Glomerular visceral epithelial cell (primary cell): ENCODE data around the gene POLR1G.
A peak's percentile ranks its signal among the peaks of the same experiment; 100 is the strongest.
"Not testable (repeated sequence)": the region's sequence is repeated elsewhere in the genome, so short reads cannot be mapped to it uniquely, and the experiment has no call there.

Source experiments
- DNase-seq: peaks from one replicate; pipeline ENCODE4 v3.0.0-alpha.2; 2016; ENCODE audit errors: extremely low spot score

POLR1G gene

DNA sequence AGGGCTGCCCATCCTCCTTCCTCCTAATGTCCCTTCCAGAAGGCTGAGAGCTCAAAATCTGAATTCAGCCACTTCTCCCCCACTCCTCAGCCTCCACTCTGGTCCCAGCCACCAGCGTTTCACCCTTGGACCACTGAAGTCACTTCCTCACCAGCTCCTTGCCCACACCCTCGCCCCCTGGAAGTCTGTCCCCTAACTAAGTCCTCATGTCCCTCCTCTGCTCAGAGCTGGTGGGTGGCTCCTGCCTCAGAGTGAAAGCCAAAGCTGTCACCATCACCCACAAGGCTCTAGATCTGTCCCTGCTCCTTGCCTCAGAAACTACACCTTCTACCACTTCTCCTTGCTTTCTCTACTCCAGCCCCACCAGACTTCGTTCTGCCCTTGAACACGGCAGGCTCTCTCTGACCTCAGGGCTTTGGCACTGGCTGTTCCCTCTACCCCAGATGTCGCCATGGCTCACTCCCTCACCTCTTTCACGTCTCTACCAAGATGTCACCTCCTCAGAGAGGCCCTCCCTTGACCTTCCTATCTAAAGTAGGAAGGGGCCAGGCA is 15.6 kb downstream of the POLR1G start:
- DNase-seq: no peak

DNA sequence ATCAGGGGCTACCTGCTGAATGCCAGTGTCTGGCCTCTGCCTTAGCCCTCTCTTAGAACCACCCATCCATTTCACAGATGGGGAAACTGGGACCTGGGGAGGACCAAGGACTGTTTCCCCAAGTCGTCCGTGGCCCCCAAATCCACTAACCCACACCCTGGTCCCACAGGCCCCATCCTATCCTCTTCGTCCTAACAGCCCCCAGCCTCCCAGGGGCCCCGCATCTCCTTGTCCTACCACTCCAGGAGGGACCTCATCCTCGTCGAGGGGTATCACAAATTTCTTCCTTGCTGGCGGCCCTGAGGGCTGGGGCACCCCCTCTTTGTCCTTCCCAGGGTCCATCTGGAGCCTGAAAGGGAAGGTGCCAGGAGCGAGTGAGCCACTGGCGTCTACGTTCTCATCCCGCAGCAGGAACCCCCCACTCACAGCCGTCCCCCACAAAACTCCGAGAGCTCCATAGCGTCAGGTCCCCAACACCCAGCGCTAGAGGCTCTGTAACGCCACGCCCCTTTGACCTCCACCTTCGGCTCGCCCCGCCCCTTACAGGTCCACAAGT is 16.7 kb downstream of the POLR1G start:
- DNase-seq: no peak

DNA sequence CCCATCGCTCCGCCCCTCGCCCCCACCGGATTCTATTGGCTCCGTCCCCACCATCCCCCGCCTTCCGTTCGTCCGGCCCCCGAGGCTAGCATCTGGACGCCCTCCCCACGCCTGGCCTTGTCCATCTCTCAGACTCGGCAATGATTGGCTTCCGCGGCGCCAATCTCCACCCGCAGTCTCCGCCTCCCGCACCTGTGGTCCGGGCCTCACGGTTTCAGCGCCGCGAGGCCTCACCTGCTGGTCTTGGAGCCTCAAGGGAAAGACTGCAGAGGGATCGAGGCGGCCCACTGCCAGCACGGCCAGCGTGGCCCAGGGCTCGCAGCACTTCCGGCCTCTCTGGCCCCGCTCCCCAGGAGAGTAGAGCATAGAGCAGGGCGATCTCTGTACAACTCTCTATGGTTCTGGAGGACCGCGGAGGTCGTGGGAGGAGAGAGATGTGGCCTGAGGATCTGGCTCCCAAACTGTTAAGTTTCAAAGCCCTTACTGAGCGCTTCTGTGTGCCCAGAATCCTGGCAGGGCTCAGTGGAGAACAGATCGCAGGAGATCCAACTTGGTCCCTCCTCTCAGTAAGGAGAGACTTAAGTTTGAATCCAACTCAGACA is 17.2 kb downstream of the POLR1G start, which contains the start of gene ERCC1:
Gene ERCC1 (minus strand): TSS at position 329 of the 602 bp plus-strand sequence. CDS start 543 bp downstream, outside the sequence.
- peak; percentile 98 for DNase-seq

DNA sequence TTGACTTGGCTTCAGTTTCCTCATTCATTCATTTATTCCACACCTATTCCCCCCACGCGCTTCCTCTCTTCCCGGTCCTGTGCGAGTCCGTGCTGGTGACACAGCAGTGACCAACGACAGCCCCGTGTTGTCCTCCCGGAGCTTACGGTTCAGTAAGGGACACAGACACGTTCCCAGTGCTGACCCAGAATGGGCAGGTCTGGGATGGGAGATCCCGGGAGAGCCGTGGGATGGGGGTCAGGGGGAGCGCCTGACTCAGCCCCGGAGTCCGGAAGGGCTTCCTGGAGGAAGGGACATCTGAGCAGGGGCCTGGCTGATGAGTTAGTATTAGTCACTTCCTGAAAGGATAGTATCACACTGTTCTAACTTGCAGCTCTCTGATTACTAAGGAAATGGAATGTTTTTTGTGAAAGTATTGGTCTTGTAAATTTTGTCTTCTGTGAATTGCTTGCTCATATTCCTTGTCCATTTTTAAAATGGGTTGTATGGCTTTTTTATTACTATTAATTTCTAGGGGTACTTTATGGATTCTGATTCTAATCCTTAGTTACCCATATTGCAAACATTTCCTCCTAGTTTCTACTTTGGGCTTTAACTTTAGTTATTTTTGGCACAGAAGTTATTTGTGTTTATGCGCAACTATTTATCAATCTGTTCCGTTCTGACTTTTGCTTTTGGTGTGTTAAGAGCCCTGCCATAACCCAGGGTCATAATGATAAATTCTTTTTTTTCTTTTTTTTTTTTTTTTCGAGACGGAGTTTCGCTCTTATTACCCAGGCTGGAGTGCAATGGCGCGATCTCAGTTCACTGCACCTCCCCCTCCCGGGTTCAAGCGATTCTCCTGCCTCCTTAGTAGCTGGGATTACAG is 18.0 kb downstream of the POLR1G start:
- peak; percentile 91 for DNase-seq

DNA sequence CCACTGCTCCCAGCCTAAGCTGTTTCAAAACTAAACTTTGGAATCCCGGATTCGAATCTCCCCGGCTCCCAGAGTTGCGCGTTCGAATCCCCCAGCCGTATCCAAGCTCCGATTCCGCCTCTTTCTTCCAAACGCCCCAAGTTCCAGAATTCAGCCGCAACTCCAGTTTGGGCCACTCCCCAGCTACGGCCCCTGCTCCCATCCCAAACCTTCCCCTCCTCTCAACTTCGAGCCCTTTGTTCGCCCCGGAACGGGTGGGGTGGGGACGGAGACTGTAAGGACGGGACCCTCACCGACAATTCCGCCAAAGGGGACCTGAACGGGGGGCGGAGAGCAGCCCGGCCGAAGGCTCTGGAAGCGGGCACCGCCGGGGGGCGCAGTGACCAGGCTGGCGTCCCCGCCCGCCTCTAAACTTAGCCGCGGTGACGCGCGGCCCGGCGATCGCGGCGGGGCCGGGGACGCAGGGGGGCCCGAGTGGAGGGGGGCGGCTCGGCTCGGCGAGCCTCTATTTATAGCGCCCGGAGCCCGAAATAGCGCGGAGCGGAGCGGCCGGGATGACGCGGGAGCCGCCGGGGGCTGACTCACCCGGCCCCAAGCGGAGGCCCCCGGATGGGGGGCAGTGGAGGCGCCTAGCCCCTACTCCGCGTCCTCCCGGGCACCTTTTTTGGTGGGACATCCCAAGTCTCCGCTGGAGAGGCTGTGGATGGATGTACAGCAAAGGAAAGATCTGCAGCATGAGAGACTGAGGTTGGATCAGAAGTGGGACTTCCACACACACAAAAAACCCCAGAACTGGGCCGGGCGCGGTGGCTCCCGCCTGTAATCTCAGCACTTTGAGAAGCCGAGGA is 22.2 kb downstream of the POLR1G start:
- peak; percentile 34 for DNase-seq

DNA sequence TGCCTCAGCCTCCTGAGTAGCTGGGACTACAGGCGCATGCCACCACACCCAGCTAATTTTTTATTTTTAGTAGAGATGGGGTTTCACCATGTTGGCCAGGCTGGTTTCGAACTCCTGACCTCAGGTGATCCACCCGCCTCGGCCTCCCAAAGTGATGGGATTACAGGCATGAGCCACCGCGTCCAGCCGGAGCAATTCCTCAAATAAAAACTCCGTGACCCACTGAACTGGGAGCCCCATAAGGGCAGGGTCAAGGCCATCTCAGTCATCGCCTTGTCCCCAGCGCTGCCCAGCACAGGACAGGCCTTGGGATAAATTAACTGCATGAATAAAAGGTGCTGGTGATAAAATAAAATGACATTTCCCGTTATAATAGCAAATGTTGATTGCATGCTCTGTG is 23.5 kb downstream of the POLR1G start:
- not testable (repeated sequence) for DNase-seq

DNA sequence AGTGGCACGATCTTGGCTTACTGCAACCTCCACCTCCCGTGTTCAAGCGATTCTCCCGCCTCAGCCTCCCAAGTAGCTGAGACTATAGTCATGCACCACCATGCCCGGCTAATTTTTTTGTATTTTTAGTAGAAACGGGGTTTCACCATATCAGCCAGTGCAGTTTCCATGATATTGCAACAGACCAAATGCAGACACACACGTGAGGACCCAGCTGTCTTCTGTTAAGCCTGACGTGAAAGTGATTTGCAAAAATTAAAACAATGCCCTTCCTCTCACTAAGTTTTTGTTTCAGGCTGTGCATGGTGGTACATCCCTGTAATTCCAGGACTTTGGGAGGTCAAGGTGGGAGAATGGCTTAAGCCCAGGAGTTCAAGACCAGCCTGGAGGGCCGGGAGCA is 24.6 kb downstream of the POLR1G start:
- not testable (repeated sequence) for DNase-seq

DNA sequence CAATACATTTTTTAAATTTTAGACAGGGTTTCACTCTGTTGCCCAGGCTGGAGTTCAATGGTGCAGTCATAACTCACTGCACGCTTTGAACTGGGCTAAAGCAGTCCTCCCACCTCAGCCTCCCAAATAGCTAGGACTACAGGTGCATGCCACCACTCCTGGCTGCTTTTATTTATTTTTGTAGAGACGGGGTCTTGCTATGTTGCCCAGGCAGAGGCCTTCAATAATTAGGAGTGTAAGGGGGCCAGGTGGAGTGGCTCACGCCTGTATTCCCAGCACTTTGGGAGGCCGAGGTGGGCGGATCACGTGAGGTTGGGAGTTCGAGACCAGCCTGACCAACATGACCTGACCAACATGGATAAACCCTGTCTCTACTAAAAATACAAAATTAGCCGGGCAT is 26.1 kb downstream of the POLR1G start:
- DNase-seq: not testable (repeated sequence)

DNA sequence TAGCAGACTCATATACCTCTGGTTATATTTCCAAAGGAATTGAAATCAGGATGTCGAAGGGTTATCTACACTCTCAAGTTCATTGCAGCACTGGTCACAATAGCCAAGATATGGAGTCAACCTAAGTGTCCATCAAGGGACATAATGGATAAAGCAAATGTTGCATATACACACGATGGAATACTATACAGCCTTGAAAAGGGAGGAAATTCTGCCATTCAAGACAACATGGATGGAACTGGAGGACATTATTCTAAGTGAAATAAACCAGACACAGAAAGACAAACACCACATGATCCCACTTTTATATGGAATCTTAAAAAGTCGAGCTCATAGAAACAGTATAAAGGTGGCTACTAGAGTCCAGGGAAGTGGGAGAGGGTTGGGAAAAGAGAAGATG is 30.9 kb downstream of the POLR1G start:
- DNase-seq: no peak

DNA sequence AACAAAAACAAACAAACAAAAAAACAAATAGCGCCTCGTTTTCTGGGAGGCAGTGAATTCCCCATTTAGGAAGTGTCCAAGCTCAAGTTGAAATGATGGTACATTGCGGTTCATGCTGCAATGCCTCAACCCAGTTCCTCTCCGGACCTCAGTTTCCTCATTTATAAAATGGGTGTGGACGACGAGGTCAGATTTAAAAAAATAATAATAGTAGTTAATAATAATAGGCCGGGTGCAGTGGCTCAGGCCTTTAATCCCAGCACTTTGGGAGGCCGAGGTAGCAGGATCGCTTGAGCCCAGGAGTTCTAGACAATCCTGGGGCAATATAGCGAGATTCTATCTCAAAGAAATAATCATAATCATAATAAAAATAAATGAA is 32.7 kb downstream of the POLR1G start:
- DNase-seq: no peak

DNA sequence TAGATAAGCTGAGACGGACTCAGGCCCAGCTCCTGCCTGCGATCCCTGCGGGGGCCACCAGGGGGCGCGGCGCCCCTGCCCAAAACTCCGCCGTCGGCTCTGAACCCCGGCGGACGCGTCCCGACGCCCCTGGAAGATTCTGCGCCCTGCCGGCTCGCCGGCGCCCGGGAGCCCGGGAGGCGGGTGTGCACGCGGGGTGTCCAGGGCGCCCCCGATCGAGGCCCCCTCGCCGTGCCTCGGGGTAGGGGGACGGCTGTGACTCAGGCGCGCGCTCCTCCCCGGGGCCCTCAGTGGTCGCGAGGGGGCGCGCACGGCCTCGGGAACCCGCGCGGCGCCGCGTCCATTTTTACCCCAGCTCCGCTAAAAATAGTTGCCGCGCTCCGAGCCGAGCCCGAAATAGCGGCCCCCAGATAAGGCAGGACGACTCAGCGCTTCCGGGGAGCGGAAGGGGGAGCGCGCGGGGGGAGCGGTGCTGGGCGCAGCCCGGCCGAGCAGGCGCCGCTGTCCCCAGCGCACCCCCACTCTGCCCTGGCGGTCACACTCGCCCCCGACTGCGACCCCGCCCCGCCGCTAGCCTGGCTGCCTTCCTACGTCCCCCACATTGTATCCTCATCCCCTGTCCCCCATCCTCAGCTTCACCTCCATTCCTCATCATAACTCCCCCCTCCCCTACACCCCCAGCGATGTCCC is 33.3 kb downstream of the POLR1G start:
- DNase-seq: peak; percentile 85

DNA sequence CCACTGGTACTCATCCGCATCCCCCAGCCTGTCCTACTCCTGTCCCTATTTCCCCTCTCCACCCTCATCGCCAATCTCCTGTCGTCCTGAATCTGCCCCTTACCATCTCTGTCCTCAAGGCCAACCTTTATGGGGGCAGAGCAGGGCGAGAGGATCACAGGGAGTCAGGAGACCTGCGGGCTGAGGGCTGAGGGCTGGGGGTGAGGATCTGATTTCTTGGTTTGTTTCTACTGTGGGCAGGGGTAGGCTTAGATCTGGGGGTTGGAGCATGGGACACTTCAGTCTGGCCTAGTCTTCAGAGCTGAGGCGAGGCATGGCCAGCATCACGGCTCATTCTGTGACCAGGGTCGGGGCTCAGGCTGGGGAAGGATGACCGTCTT is 33.8 kb downstream of the POLR1G start:
- no peak for DNase-seq

DNA sequence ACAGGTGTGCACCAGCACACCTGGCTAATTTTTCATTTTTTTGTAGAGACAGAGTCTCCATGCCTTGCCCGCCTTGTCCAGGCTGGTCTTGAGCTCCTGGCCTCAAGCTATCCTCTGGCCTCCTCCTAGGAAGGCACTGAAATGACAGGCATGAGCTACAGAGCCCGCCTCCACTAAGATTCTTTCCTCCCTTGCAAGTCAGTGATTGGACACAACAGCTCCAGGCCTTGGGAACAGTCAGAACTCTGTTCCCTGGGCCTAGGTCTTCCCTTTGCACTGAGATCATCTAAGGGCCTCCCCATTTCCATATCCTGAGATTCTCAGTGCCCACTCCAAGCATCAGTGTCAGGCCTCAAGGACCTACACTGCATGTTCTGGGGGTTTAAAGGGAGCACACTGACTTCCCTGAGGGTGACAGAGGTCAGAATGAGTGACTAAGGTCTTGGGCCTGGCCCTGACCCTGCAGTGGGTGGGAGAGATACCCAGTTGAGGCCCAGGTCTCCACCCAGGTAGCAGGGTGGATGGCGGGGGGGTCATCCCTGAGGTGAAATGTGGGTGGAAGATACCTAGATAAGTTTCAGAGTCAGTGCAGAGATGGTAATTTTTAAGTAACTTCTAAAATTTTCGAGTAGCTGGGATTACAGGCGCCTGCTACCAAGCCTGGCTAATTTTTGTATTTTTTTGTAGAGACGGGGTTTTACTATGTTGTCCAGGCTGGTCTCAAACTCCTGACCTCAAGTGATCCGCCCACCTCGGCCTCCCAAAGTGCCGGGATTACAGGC is 34.6 kb downstream of the POLR1G start:
- peak; percentile 56 for DNase-seq

DNA sequence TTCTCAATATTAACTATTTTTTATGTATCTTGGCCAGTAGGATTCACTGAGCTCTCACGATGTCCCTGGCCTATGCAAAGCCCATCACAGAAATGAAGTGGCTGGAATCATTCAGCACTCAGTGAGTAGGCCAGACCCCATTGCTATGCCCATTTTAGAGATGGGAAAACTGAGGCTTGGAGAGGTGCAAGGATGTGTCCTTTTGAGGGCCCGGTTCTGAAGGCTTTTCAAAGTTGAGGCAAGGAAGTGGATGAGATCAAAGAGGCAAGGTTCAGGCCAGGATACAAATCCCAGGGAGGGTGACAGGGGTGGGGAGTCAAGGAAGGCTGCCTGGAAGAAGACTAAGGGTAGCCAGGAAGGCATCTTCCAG is 35.9 kb downstream of the POLR1G start:
- no peak for DNase-seq

DNA sequence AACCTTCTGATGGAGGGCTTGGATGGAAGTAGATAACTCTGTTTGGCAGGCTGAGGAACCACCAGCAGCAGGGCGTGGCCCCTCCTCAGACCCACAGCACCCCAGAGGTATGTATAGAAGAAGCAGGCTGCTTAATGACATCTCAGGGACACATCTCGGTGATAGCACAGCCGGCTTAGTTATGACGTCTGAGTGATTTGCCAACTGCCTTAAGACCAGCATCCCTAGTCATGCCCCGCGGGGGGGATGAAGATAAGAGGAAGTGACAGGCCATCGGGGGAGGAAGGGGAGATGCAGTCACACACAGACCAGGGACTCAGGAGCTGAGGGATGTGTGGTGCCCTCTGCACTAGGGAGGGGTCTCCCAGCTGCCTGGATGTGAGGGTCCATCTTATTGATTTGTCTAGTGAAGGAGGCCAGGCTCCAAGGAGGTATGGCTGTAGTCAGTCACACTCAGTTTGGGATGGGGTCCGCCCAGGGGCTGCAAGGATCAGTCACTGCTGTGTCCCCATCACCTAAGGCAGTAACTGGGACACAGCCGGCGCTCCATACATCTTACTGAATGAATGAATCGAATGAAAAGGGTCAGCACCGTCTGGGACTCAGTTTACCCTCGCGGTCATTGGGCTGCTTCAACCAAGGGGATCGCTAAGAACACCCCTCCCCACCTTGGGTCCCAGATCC is 36.5 kb downstream of the POLR1G start:
- DNase-seq: peak; percentile 24

DNA sequence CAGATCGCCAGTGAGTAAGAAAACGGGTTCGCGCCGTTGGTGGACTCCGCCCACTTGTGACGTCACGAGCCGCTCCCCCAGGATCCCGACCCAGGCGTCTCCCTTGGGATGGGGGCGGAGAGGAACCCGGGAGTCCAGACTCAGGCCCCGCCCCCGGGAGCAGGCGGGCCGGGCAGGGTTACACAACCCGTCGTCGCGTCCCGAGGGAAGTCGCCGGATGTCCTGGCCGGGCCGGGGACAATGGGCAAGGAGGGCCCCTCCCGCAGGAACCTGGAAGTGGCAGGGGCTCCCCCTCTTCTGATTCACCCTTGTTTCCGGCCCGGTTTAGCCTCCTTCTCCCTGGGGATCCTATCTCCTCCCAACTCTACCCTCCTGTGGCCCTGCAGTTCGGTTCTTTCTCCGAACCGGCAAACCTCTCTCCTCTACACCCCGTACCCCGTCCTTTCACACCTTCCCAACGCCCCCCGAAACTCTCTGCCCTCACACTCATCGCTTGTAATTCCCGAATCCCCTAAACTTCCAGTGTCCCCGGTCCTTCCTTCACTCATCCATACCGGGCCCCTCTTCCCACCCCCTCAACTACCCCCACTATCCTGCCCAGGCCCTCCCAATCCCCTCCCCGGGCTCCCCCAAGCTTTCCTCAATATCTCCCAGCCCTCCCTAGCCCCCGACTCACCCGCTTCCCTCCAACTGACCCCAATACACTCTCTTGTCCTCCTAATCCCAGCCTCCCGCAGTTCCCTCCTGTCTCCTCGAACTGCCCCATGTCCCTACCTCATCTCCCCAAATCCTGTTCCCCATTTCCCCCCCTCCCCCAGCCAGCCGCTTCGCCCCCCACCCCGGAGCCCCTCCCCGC is 37.2 kb downstream of the POLR1G start:
- peak; percentile 97 for DNase-seq

DNA sequence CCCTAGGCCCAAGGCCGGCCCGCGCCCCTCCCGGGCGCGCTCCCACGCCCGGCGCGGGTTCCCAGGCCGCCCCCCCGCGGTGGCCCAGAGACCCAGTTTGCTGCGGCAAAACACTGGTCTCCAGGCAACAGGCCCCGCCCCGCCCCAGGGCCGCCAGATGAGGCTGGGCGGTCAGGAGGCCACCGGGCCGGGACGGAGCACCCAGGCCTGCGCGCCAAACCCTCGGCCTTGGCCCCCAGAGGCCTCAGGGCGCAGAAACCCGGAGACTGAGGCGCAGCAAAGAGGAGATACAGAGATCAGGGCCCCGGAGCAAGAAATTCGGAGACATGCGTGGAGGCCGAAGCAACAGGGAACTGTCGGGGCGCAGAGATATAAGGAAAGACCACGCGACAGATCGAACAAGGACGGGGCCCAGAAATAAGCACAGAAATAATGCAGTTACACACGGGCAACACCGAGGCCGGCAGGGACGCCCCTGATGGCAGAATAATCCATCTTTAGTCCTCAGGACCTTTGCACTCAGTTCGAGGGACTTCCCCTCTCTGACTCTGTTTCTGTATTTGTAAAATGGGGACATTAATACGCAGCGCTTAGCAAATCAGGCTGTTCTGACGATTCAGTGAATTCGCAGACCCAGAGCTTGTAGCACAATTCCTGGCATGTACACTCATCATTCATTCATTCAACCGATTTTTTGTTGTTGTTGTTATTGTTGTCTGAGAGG is 38.0 kb downstream of the POLR1G start:
- peak; percentile 94 for DNase-seq

DNA sequence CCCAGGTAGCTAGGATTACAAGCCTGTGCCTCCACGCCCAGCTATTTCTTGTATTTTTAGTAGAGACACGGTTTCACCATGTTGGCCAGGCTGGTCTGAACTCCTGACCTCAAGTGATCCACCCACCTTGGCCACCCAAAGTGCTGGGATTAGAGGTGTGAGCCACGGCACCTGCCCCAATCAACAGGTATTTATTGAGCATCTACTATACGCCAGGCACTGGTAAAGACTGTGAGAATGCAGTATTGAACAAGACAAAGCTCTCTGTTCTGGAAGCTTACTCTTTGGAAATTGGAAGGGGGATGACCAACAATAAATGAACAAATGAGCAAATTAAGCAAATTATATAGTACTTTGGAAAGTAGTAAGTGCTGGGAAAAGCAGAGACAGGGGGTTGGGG is 38.7 kb downstream of the POLR1G start:
- no peak for DNase-seq
